Measurements from ENCODE around the gene BCL2L15.
"Not testable (repeated sequence)": the region's sequence is repeated elsewhere in the genome, so short reads cannot be mapped to it uniquely, and the experiment has no call there.

- TF ChIP-seq POLR2AphosphoS5 (IDR thresholded peaks at IDR 0.05; ENCODE audit: insufficient read depth, low read depth, low read length); CTCF (IDR thresholded peaks at IDR 0.05; ENCODE audit: extremely low read depth in 1 of 2, insufficient read depth in 1 of 2, low read depth in 1 of 2, low read length in 2 of 2); EZH2 (IDR thresholded peaks at IDR 0.05; ENCODE audit: borderline replicate concordance, low read depth, low read length, severe bottlenecking); FOS (IDR thresholded peaks at IDR 0.05; ENCODE audit: borderline replicate concordance, insufficient read depth, low read length); POLR2A (IDR thresholded peaks at IDR 0.05; ENCODE audit: low read depth, low read length); MAX (IDR thresholded peaks at IDR 0.05; ENCODE audit: insufficient read depth, insufficient read length): not testable (repeated sequence)
Observed at GRCh38 chr1:113852694-113853093, 34.7 kb downstream of the BCL2L15 start.

Data from endothelial cell of umbilical vein (primary cell).